Measurements from ENCODE around the gene SBNO2.

SBNO2 gene, protein sequence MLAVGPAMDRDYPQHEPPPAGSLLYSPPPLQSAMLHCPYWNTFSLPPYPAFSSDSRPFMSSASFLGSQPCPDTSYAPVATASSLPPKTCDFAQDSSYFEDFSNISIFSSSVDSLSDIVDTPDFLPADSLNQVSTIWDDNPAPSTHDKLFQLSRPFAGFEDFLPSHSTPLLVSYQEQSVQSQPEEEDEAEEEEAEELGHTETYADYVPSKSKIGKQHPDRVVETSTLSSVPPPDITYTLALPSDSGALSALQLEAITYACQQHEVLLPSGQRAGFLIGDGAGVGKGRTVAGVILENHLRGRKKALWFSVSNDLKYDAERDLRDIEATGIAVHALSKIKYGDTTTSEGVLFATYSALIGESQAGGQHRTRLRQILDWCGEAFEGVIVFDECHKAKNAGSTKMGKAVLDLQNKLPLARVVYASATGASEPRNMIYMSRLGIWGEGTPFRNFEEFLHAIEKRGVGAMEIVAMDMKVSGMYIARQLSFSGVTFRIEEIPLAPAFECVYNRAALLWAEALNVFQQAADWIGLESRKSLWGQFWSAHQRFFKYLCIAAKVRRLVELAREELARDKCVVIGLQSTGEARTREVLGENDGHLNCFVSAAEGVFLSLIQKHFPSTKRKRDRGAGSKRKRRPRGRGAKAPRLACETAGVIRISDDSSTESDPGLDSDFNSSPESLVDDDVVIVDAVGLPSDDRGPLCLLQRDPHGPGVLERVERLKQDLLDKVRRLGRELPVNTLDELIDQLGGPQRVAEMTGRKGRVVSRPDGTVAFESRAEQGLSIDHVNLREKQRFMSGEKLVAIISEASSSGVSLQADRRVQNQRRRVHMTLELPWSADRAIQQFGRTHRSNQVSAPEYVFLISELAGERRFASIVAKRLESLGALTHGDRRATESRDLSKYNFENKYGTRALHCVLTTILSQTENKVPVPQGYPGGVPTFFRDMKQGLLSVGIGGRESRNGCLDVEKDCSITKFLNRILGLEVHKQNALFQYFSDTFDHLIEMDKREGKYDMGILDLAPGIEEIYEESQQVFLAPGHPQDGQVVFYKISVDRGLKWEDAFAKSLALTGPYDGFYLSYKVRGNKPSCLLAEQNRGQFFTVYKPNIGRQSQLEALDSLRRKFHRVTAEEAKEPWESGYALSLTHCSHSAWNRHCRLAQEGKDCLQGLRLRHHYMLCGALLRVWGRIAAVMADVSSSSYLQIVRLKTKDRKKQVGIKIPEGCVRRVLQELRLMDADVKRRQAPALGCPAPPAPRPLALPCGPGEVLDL (N-terminal part only)

GRCh38 chr19:1173845-1174809 lies at the start of gene SBNO2:
Gene SBNO2 (minus strand): TSS chr19:1174268. CDS start chr19:1154276, 19,992 bp downstream.
- DNase-seq, result peak; percentile 96 to 97

GRCh38 chr19:1223018-1223855 lies 49.2 kb upstream of the SBNO2 start:
- DNase-seq, result peak in 1 of 2 experiments; percentile 49

GRCh38 chr19:1222394-1222793 lies 48.3 kb upstream of the SBNO2 start:
- no peak for DNase-seq

DNA sequence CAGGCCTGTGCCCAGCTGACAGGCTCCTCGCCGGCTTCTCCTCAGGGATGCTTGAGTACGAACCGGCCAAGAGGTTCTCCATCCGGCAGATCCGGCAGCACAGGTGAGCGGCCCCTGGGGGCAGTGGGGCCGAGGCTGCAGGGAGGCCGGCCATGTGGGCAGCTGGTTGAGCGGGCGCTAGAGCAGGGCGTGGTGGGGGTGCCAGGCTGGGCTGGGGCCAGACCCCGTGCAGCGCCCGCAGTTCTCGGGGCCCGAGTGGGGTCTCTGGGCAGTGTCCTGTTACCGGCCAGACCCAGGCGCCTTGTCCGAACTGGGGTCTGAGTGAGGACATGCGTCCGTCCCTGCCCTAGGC lies 47.8 kb upstream of the SBNO2 start:
- DNase-seq, result no peak

- no peak for DNase-seq
Observed at GRCh38 chr19:1220976-1221903, 47.2 kb upstream of the SBNO2 start.

GRCh38 chr19:1220477-1220930 lies 46.4 kb upstream of the SBNO2 start:
- DNase-seq, result no peak

GRCh38 chr19:1219786-1220476 lies 45.9 kb upstream of the SBNO2 start:
- DNase-seq, result no peak

- DNase-seq, result no peak
Observed at GRCh38 chr19:1218751-1219567, 44.9 kb upstream of the SBNO2 start.

GRCh38 chr19:1217366-1217765 lies 43.3 kb upstream of the SBNO2 start:
- DNase-seq, result no peak

GRCh38 chr19:1216756-1217155 lies 42.7 kb upstream of the SBNO2 start:
- DNase-seq, result no peak

DNA sequence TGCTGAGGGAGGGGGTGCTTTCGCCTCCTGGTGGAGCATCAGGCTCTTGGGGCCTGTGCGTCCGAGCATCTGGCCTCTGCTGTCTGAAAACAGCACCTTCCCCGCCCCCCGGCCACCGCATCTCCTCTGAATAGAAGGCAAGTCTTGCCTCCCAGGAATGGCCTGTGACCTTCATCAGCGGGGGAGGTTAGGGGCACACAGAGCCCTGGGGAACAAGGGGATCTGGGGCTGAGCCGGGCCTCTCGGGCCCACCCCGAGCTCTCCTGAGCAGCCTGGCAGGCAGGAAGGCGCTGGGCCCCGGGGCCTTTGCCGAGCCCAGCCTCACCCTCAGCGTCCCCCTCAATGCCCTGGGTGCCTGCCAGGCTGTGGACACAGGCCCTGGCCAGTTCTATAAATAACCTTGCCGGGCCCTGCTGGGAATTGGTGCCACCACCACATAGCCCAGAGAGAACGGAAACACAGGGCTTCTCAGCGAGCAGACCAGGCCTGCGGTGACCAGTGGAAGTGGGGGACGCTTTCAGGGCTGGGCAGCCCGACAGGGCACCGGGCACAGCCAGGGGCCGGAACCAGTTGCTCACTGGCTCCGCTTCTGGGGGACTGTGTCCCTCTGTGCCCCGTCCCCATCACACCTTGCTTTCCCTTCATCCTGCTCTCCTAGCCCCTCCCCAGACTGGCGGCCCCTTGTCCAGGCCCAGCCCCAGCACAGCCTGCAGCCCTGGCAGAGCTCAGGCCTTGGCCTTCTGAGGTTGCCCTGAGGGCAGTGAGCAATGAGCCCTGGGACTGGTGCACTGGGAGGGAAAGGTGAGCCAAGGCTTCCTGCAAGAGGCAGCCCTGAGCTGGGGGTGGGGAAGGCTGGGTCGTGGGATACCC lies 41.0 kb upstream of the SBNO2 start:
- DNase-seq, result no peak

- DNase-seq, result no peak
Observed at GRCh38 chr19:1214299-1214861, 40.3 kb upstream of the SBNO2 start.

DNA sequence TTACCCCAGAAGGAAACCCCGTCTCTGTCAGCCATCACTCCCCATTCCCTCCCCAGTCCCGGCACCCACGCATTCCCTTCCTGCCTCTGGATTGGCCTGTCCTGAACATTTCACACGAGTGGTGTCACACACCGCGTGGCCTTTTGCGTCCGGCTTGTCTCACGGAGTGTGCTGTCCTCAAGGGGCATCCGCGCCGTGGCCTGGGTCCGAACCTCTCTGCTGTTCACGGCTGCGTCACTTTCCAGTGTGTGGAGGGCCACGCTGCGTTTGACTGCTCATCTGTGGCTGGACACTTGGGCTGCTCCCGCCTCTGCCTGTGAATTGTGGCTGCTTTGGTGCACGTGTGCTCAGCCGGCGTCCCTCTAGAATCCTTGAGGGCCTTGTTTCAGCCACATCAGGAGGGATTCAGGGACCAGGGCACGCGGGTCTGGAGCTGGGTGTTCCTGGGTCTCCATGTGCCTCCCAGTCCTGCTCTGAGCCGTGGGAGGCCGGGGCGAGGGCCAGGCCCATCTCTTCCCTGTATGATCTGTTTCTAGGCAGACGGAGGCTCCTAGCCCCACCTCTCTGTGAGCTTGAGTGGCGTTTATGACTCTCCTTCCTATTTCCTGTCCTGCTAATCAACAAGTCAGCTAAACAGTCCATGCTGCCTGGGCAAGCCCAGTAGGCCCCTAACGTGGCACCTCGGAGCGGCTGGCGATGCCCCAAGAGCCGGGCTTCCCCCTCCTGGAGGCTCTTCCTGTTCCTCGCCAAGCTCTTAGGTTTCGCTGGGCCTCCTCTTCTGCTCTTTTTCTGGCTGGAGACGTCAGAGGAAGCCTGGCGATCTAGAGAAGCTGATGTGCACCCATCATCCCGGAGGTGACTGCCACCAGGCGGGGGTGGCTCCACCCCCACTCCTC lies 39.6 kb upstream of the SBNO2 start:
- DNase-seq, result peak; percentile 57 to 73

- DNase-seq, result no peak
Observed at GRCh38 chr19:1211494-1212234, 37.6 kb upstream of the SBNO2 start.

DNA sequence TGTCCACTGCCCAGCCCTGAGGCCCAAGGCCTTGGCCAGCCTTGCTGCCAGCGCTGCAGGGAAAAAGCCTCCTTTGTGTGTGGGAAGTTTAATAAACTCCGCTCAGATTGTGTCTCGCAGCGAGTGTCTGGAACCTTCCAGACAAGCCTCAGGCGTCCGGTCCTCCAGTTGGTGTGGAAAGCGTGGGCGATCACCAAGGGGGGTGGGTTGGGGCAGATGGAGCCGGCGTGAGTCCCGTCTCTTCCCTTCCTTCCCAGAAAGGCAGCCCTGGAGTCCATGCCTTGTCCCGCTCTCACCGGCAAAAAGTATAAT lies 36.1 kb upstream of the SBNO2 start:
- DNase-seq, result no peak

Measured in activated CD4-positive, alpha-beta T cell treated with anti-CD3 and anti-CD28 coated beads, Interleukin-2, amount 50 U/mL, for 48 hours (primary cell).